Osteoblast (primary cell): ENCODE measurements around the gene ORM2. TPM values are rescaled to one million over a fixed set of nuclear protein-coding genes. Genes with fewer than 3 reads are reported as not detected.

Experiments used
- DNase-seq: peaks from one replicate; pipeline ENCODE4 v3.0.0; 2011; ENCODE audit warnings: low spot score, mixed read lengths; ENCODE audit not compliant: insufficient read length; ENCODE audit errors: missing footprints
- H2AFZ ChIP-seq: 2 replicates; pipeline ENCODE4 v1.6.0; 2011; ENCODE audit warnings: mild to moderate bottlenecking, low read length
- H3K27ac ChIP-seq: 2 replicates; pipeline ENCODE4 v1.5.1; 2011; ENCODE audit warnings: mild to moderate bottlenecking, low read depth, low read length, moderate library complexity
- H3K27me3 ChIP-seq: 2 replicates; pipeline ENCODE4 v1.6.0; 2012; ENCODE audit warnings: mild to moderate bottlenecking, control low read depth, inconsistent platforms, low read length, moderate library complexity; ENCODE audit not compliant: insufficient read depth
- H3K36me3 ChIP-seq: 2 replicates; pipeline ENCODE4 v1.5.1; 2011; ENCODE audit warnings: mild to moderate bottlenecking, low read length, control low read depth, moderate library complexity; ENCODE audit not compliant: insufficient read depth
- H3K4me1 ChIP-seq: 2 replicates; pipeline ENCODE4 v1.5.1; 2011; ENCODE audit warnings: mild to moderate bottlenecking, low read length, control low read depth, moderate library complexity; ENCODE audit not compliant: insufficient read depth
- H3K4me2 ChIP-seq: 2 replicates; pipeline ENCODE4 v1.6.0; 2011; ENCODE audit warnings: mild to moderate bottlenecking, low read length; ENCODE audit not compliant: insufficient read depth
- H3K4me3 ChIP-seq: fragments of 200-600 bp; sonication (generic); 3 replicates; pipeline ENCODE4 v1.5.1; 2012; ENCODE audit warnings: mild to moderate bottlenecking, low read length, inconsistent platforms; ENCODE audit not compliant: insufficient read depth
- H3K79me2 ChIP-seq: 2 replicates; pipeline ENCODE4 v1.6.0; 2012; ENCODE audit warnings: mild to moderate bottlenecking, low read length, control low read depth, inconsistent platforms; ENCODE audit not compliant: insufficient read depth
- H3K9me3 ChIP-seq: 2 replicates; pipeline ENCODE4 v1.5.1; 2011; ENCODE audit warnings: low read depth, low read length, control low read depth
- H4K20me1 ChIP-seq: 2 replicates; pipeline ENCODE4 v1.6.0; 2012; ENCODE audit warnings: mild to moderate bottlenecking, low read length, control low read depth; ENCODE audit not compliant: insufficient read depth
- CTCF ChIP-seq: IDR thresholded peaks from 2 replicates; pipeline ENCODE4 v1.5.1; 2011; ENCODE audit warnings: mild to moderate bottlenecking, low read depth, low read length, moderate library complexity; ENCODE audit errors: extremely low read depth
- total RNA-seq: library from RNA; depleted of rRNA; stranded (reverse); fragments of >200 nt; gene quantifications from 2 replicates; pipeline ENCODE4 v1.2.3, GENCODE V29; 2012

Gene ORM2
- total RNA-seq, 1 donor = not detected

- Histone ChIP-seq H2AFZ (no peak overlapping the region), H3K27me3 (no peaks in the 10 kb centered on the region), H3K36me3 (peaks cover 19% of the 10 kb centered on the region), H4K20me1 (peaks cover 4% of the 10 kb centered on the region), H3K4me1 (peaks cover 14% of the 10 kb centered on the region), H3K4me3 (no peak overlapping the region), H3K9me3 (no peaks in the 10 kb centered on the region), H3K4me2 (no peak overlapping the region), H3K79me2 (peaks cover 18% of the 10 kb centered on the region), H3K27ac (no peak overlapping the region)
- TF ChIP-seq CTCF = no peak
- DNase-seq = no peak
These were observed 49.2 kb downstream of the ORM2 start for GRCh38 chr9:114378883-114379282.

Other genes starting within 250 kb of the ORM2 start
- not detected in 2 replicates for gene KIF12, start 230.6 kb upstream of the ORM2 start, total RNA-seq
- gene COL27A1, start 174.3 kb upstream of the ORM2 start, total RNA-seq = 10.1 and 11.8 TPM in 2 replicates
- not detected in 2 replicates for gene ORM1, start 6.8 kb upstream of the ORM2 start, total RNA-seq
- gene AKNA, start 58.1 kb downstream of the ORM2 start, total RNA-seq = 24.8 and 27.9 TPM in 2 replicates
- 2.2 and 2.7 TPM in 2 replicates for gene WHRN, start 175.6 kb downstream of the ORM2 start, total RNA-seq